Lower leg skin (tissue), 3 donors: Measurements from ENCODE around the gene SLC13A5.

Experiments used
- POLR2A ChIP-seq, 2 donors: fragments of 450-650 bp; IDR thresholded peaks; one replicate each; pipeline ENCODE4 v1.6.1; 2016 to 2017; ENCODE audit warnings: antibody characterized with exemption in 2 of 2, mild to moderate bottlenecking in 1 of 2, moderate library complexity in 1 of 2
- TF ChIP-seq, protein P1 (sequence below), 3 donors: fragments of 450-650 bp; IDR thresholded peaks; one replicate each; pipeline ENCODE4 v1.5.1; 2016; ENCODE audit warnings: antibody characterized with exemption in 3 of 3, mild to moderate bottlenecking in 3 of 3, moderate library complexity in 2 of 3

DNA sequence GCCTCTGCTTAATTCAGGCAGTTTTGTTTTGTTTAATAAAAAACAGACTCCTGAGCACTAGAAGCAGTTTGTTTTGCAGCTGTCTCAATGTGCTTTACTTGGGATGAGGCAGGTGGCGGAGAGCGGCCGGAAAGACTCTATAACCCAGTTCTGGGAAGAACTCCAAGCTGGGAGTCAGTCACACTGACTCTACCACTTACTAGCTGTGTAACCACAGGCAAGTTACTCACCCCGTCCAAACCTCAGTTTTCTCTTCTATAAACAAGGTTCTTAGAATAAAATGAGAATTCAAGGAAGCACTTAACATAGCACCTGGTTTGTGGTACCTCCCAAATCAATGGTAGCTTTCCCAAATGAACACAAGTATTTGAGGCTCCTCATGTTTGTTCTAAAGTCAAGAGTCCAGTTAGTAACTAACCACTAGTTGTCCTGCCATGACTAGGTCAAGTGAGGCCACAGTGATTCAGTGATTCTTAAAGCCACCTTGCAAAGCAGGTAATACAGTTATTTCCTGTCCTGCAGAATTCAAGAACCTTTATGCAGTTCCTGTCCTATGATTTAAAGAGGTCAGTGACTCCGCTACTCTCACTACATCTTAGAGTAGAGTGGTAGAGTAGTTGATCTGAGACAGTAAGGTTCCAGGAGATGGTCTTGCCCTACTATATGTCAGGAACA, 69.6 kb downstream of the SLC13A5 start:
- TF ChIP-seq, protein P1, sequence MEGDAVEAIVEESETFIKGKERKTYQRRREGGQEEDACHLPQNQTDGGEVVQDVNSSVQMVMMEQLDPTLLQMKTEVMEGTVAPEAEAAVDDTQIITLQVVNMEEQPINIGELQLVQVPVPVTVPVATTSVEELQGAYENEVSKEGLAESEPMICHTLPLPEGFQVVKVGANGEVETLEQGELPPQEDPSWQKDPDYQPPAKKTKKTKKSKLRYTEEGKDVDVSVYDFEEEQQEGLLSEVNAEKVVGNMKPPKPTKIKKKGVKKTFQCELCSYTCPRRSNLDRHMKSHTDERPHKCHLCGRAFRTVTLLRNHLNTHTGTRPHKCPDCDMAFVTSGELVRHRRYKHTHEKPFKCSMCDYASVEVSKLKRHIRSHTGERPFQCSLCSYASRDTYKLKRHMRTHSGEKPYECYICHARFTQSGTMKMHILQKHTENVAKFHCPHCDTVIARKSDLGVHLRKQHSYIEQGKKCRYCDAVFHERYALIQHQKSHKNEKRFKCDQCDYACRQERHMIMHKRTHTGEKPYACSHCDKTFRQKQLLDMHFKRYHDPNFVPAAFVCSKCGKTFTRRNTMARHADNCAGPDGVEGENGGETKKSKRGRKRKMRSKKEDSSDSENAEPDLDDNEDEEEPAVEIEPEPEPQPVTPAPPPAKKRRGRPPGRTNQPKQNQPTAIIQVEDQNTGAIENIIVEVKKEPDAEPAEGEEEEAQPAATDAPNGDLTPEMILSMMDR (IDR thresholded peaks at IDR 0.05), result no peak
- TF ChIP-seq POLR2A (IDR thresholded peaks at IDR 0.05), result no peak
